GM12875 (cell line): ENCODE measurements around the gene UNC13B.

ENCODE experiments used
- H3K4me3 ChIP-seq: one replicate; pipeline ENCODE4 v1.5.1; 2011; ENCODE audit warnings: low read depth, low read length, control low read depth
- TF ChIP-seq, protein P1 (sequence below): IDR thresholded peaks from 2 replicates; pipeline ENCODE4 v1.5.1; 2011; ENCODE audit warnings: low read depth, mild to moderate bottlenecking, control low read depth, inconsistent platforms, low read length, moderate library complexity, borderline replicate concordance; ENCODE audit not compliant: insufficient read depth

The UNC13B gene

DNA sequence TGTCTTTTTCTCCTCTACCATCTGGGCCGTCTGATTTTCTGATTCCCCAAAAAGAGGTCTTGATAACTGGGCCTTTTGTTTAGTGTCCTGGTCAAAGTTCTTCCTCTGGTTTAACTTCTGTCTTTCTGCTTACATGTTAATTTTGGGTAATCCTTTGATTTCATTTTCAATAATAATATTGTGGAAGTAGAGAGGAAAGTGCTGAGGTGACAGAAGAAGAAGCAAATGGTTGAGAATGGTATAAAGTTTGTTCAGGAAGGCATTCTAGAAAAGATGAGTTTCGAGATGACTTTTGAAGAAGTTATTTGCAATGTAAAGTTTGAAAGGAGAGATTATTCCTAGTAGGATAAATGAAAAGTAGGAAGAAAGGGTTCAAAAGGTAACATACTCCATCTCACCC lies 118.1 kb downstream of the UNC13B start:
- no peak overlapping the region for H3K4me3 ChIP-seq
- TF ChIP-seq, protein P1, sequence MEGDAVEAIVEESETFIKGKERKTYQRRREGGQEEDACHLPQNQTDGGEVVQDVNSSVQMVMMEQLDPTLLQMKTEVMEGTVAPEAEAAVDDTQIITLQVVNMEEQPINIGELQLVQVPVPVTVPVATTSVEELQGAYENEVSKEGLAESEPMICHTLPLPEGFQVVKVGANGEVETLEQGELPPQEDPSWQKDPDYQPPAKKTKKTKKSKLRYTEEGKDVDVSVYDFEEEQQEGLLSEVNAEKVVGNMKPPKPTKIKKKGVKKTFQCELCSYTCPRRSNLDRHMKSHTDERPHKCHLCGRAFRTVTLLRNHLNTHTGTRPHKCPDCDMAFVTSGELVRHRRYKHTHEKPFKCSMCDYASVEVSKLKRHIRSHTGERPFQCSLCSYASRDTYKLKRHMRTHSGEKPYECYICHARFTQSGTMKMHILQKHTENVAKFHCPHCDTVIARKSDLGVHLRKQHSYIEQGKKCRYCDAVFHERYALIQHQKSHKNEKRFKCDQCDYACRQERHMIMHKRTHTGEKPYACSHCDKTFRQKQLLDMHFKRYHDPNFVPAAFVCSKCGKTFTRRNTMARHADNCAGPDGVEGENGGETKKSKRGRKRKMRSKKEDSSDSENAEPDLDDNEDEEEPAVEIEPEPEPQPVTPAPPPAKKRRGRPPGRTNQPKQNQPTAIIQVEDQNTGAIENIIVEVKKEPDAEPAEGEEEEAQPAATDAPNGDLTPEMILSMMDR: no peak

DNA sequence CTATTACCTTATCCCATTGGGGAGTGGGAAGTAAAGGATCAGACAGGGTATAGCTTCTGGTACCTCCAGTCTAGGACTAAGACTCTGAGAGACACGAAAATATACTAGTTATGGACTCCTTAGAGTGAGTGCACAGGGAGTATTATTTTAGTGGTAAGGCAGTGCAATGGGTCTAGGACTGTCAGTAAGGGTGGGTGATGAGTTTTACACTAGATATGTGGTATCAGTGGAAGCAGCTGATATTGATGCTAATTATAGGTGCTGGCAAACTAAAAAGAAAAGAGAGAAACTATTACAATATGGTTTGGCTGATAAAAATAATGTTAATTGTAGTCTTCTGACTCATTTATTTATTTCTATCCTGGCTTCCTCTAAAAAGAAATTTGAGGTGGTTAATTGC lies 118.6 kb downstream of the UNC13B start:
- TF ChIP-seq, protein P1: no peak
- H3K4me3 ChIP-seq: no peak overlapping the region

- no peak overlapping the region for H3K4me3 ChIP-seq
- TF ChIP-seq, protein P1: no peak
These were observed 123.9 kb downstream of the UNC13B start for GRCh38 chr9:35285731-35286130.

DNA sequence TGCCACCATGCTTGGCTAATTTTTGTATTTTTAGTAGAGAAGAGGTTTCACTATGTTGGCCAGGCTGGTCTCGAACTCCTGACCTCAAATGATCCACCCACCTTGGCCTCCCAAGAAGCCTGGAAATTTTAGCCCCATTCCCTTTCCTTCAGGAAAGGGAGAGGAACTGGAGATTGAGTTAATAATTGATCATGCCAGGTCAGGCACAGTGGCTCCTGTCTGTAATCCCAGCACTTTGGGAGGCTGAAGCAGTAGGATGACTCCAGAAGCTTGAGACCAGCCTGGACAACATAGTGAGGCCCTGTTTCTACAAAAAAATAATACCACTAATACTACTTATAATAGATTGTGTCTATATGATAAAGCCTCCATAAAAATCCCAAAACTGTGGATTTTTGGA lies 124.6 kb downstream of the UNC13B start:
- H3K4me3 ChIP-seq: no peak overlapping the region
- TF ChIP-seq, protein P1: no peak

GRCh38 chr9:35287987-35288632 lies 126.3 kb downstream of the UNC13B start:
- TF ChIP-seq, protein P1: no peak

DNA sequence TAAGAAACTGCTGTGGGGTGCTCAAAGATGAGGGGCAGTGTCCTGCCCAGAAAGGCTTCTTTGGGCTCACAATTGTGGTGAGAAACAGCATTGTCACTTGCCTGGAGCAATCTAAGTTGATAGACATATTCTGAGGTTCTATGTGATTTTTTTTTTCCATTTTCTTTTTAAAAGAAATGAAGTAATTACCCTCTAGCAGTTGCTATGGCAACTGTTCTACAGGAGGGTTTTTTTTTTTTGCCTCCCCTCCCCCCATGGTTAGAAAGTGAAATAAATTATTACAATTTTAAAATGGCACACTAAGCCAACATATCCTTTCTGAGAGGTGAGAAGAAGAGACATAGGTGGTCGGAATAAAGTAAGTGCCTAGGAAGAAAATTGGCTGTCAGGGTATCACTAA lies 127.0 kb downstream of the UNC13B start:
- TF ChIP-seq, protein P1: no peak
- H3K4me3 ChIP-seq: no peak overlapping the region

More at GRCh38 chr9:35287987-35288632, 126.3 kb downstream of the UNC13B start:
- H3K4me3 ChIP-seq: no peak overlapping the region

DNA sequence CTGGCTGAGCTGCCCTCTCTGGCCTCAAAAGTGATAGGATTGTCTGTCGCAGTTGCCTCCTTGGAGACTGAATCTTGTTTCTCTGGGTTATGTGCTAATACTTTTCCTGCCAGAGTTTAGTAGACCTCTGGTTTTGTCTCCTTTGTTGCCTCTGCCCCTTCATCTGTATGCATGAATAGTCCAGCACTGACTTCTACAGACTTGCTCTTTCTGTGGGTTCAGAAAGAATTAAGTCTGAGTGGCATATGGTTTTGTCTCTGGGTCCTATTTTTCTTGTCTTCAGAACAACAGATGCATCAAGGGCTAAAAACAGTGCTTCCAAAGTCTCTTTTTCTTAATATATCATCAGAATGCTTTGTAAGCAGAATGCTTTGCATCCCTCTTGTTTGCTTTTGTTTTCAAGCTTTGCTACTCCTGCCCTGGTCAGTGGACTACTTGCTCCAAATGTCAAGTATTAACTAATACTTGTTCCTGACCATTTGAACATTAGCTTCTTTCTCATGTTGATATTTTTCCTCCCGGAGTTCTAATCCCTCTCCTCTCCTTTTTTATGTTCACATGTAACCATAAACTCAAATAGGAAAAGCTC lies 131.7 kb downstream of the UNC13B start:
- no peak overlapping the region for H3K4me3 ChIP-seq
- TF ChIP-seq, protein P1: no peak
